Activated CD4-positive, alpha-beta T cell treated with anti-CD3 and anti-CD28 coated beads, Interleukin-2, Interleukin-6, amounts not matched to agents 100 ng/mL and 50 ng/mL, durations not matched to agents 16 hours and 8 hours (primary cell): ENCODE results near the gene PARVA.

Experiments
- DNase-seq: peaks from one replicate; pipeline ENCODE4 v3.0.0-alpha.2; 2020

Gene PARVA

DNA sequence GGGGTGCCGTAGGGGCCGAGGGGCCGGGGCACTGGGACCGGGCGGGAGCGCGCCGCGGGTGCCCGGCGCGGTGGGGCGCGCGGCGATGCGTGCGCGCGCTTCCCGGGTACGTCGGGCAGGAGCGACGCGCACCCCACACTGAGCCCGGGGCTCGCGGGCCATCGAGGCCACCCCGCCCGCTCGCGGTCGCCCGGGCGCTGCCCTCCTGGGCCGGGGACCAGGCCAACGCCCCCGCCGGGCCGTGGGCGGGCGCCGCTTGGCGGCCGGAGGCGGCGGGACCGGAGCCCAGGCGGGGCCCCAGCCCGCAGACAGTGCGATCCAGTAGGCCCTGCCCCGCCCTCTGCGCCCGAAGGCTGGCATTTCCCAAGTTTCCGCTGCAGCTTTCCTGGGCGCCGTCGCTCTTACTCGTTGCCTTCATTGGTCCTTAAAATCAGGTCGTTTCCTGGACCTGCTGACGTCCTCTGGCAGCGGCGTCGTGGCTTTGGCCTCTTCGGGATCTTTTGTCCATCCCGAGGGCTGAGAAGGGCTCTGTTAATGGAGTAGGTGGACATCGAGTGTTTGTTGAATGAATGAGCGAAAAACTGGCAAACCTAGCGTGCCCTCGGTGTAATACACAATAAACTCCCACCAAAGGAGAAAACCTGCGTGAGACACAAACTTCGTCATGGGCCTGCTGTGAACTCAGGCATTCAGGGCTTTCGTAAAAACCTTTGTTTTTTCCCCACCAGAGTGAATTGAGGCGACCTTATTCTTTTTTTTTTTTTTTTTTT lies 638 bp downstream of the PARVA start:
- no peak for DNase-seq

GRCh38 chr11:12380565-12381325 lies 3.4 kb downstream of the PARVA start:
- no peak for DNase-seq

DNA sequence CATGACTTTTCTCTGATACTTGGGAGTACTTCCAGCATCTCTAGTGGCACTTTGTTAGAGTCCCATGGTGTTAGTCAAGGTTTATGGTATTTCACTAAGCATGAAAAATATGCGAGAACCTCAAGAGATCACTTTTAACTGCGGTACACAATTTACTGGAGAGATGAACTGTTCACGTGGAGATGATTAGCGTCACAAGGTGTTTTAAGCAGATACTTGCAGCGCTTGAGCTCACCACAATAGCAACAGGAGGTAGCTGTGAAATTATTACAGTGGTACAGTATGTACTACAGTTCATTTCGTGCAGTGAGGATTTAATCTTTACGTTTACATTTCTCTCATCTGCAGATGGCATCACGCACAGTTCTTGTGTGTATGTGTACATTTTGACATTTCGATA lies 4.5 kb downstream of the PARVA start:
- no peak for DNase-seq

DNA sequence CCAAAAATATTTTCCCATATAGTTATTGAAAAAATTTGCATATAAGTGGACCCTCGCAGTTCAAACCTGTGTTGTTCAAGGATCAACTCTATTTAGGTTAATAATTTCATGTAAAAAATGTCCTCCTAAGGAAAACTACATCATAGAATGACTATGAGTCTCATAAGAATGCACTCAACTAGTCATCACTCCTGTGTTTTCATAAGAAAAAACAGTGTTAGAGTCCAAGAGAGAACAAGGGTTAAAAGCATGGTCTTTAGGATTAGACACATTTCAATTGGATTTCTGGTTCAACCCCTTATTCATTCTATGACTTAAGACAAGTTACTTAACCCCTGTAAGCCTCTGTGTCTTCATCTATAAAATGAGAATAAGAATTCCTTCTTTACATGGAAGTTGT lies 5.1 kb downstream of the PARVA start:
- DNase-seq = no peak

- DNase-seq = no peak
These were observed 8.9 kb downstream of the PARVA start for GRCh38 chr11:12386309-12386708.

- DNase-seq = no peak
These were observed 9.4 kb downstream of the PARVA start for GRCh38 chr11:12386745-12387144.

DNA sequence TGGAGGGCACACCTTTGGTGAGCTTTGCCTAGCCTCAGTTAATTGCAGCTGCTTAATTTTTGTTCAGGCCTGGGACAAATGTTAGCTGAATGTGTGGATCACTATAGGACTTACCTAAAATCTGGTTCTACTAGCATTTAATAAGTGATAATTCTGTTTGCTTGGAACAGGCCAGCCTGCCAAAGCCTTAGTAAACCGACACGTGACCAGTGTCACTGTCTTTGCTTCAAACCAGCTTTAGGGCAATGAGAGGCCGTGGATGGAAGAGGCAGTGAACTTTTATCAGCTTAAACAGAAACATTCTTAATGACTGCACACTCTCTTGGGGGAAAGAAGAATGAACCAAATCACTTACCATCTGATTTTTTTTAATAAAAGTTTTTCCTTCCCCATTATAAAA lies 10.8 kb downstream of the PARVA start:
- no peak for DNase-seq

GRCh38 chr11:12388939-12389670 lies 11.7 kb downstream of the PARVA start:
- no peak for DNase-seq

DNA sequence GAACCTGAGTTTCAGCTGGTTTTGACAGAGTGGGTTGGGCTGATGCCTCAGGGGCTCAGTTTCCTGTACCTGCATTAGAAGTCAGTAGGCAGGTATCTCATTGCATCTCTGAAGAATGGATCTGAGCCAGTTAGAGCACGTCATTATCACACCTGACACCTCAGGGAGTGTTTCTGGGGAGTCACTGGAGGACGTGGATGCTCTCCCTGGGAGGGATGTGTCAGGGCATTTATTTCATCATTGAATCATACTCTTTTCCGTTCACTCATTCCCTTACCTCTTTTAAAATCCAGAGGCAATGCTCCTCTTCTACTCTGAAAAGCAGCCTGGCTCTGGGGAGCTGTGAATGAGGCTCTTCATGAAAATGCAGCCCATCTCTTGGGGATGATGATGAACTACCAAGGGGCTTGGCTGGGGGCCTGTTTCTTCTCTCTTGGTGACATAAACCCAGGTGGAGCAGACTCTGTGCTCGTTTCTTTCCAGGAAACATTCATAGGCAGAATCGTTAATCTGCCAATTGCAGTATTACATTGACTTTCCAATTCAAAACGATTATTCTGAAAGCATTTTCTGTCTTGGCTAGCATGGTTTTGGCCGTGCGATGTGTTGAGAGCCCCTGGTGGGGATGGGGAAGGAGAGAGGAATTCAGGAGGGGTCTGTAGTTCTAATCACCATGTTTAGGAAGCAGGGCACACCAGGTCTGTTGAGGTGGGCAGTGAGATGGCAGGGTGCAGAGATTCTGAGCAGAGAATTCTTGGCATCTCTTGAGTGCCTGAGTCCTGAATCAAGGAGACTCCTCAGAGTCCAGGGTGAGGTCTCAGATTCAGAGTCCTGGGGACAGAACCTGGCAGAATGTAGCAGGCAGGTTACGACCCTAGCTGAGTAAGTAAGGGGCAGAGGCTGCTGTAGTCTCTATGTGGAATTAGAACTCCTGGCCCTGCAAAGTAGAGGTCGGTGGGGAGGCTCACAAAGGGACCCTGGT lies 12.6 kb downstream of the PARVA start:
- no peak for DNase-seq

GRCh38 chr11:12390687-12391110 lies 13.3 kb downstream of the PARVA start:
- no peak for DNase-seq

GRCh38 chr11:12392672-12393071 lies 15.3 kb downstream of the PARVA start:
- no peak for DNase-seq

GRCh38 chr11:12393691-12394090 lies 16.3 kb downstream of the PARVA start:
- no peak for DNase-seq

DNA sequence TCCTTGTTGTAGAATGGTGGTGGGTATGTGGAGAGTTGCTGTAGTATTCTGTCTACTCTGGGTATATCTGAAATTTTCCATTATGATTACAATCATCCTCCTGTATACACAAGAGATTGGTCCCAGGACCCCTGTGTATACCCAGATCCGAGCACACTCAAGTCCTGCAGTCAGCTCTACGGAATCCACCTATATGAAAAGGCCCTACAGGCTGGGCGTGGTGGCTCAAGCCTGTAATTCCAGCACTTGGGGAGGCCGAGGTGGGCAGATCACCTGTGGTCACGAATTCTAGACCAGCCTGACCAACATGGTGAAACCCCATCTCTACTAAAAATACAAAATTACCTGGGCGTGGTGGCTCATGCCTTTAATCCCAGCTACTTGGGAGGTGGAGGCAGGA lies 17.2 kb downstream of the PARVA start:
- DNase-seq = no peak

- no peak for DNase-seq
These were observed 18.0 kb downstream of the PARVA start for GRCh38 chr11:12395333-12395732.

GRCh38 chr11:12397931-12398334 lies 20.6 kb downstream of the PARVA start:
- DNase-seq = no peak

DNA sequence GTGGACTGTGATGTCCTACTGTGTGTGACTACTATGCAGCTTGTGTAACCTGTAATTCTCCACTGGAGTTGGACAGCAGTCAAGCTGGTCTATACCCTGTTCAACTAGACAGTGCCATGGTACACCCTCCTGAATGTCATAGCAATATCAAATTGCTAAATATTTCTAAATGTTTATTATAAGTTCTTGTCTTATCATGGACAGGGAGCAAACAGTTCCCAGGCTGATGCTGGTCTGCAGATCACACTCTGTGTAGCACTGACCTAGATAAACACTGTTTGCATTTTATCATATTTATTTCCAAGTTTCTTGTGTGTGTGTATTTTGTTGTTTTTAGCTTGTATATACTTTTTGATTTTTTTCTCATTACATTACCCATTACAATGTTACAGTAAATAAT lies 22.0 kb downstream of the PARVA start:
- DNase-seq = no peak

DNA sequence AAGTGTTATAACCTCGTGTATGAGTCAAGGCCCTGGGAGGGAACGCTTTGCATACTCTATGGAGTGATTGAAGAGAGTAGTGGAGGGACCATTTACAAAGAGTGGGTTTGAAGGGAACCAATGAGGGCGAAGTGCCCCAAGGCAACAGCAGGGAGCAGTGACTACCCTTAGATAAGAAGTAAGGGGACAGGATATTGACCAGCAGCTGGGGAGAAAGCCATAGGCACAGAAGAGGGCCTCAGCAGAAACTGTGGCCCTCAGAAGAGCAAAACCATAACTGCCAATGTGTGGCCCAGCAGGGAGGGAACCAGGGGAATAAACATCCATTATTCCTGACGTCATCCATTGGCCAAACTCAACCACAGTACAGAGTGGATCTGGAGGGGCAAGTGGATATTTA lies 24.7 kb downstream of the PARVA start:
- DNase-seq = no peak

GRCh38 chr11:12402691-12403120 lies 25.3 kb downstream of the PARVA start:
- no peak for DNase-seq

DNA sequence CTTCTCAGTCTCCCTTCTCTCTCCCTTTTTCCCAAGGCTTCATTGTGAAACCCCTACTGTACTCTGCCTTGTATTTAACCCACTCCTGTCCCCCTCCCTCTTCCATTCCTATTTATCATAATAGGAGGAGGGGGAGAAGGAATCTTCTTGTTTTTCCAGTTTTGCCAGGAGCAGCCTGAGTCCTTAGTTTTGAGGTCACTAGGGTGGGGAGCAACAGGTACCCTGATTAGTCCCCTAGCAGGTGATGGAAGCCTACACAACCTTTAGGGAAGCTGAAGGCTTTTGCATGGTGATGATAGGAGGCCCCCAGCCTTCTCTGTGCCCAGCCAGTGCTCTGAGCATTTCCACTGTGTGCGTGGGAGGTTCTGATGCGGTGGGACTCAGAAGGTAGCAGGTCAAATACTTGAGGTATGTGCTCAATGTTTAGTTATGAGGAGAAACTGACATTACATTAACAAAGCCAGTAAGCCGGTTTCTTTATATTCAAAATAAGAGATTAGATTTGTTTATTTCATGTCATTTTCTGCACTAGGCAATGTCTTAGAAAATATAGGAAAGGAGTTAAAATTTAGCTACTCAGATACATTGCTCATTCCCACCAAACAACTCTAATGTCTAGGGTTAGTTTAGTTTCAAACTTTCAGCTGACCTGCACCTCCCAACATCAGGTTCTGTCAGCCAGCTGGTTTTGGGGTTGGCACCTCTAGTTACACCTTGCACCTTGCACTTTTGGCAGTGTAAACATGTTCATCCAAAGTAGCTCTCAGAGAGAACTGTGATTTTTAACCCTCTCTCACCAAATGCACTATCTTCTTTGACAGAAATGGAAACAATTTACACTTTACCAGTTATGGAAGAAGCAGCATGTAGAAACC lies 26.0 kb downstream of the PARVA start:
- no peak for DNase-seq

DNA sequence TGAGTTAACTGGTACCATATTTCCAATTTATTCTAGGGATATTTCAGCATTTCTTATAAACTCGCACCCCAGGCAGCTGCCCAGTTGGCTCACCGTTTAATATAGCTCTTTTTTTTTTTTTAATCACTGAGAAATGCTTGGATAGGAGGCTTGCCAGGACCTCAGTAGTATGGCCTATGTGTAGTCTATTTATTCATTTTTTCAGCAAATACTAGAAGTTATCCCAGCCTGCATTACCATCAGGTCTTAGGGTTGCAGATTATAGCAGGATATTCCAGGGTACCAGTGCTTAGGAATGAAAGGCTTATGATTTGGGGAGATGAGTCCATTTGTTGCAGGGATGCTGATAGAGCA lies 26.6 kb downstream of the PARVA start:
- DNase-seq = no peak

GRCh38 chr11:12404436-12404835 lies 27.1 kb downstream of the PARVA start:
- DNase-seq = no peak
